ENCODE measurements around the gene TUBG1. TPM values are rescaled to one million over a fixed set of nuclear protein-coding genes. Genes with fewer than 3 reads are reported as not detected.

The TUBG1 gene
- 10 to 100 TPM; 45.3 to 54.8 TPM for total RNA-seq
- long read RNA-seq, transcript TUBG1-201 (11 exons, 1,611 nt) = major isoform, 141 of 150 reads
- long read RNA-seq, partial matches to known transcripts = 3 of 150 reads
- long read RNA-seq, other reads (novel, unspliced or antisense) = 6 of 150 reads

GRCh38 chr17:42609182-42609813 lies at the start of gene TUBG1, which contains the start of gene RETREG3:
TSS of gene TUBG1 (plus strand) at chr17:42609683. CDS start at chr17:42609738, 55 bp downstream.
TSS of gene RETREG3 (minus strand) at chr17:42609374. CDS start at chr17:42609324, 50 bp downstream.
- DNase-seq = peak; percentile 99
- peak; percentile 97 for ATAC-seq
- intact Hi-C loops (cut with DNase I) = loop anchor here in 1 of 2 donors (2.0 to 5.0 kb wide), 2 partner anchors 30 to 73 kb away; partner anchors contain the start of genes CCR10 and CNTNAP1

GRCh38 chr17:42560246-42560645 lies 49.2 kb upstream of the TUBG1 start:
- intact Hi-C loops (cut with DNase I) = no loop called here
- no peak for DNase-seq
- ATAC-seq = no peak

DNA sequence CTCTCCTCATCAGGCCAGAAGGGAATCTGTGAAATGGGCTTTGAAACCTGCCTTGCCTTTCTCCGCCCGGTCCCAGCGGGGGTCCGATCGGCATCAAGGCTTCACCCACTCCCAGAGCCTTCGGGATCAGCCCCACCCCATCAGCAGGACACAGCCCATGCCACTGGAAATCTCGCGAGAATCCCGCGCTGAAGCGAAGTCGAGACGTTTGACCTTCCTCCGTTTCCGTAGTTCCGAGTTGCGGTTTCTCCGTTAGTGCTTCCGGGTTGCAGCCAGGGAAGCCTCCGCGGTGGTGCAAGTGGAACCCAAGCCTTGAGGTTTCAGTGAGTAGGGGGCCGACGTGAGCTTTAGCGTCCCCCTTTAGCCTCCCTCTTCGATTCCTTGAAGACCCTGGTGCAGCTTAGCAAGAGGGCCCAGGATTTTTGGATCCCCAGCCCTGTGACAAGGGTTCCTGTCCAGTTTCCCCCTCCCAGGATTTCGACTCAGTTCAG lies 47.5 kb upstream of the TUBG1 start, which contains the start of gene COASY:
COASY (plus strand) TSS at position 252 of the 491 bp plus-strand sequence. CDS start 475 bp downstream, outside the sequence.
- DNase-seq (peak; percentile 97), ATAC-seq (peak; percentile 81 to 84)
- intact Hi-C loops (cut with DNase I) = no loop called here

- no peak for DNase-seq
- intact Hi-C loops (cut with DNase I) = no loop called here
- peak in 1 of 2 donors; percentile 1 for ATAC-seq
Measured at GRCh38 chr17:42562388-42563142, 46.9 kb upstream of the TUBG1 start.

DNA sequence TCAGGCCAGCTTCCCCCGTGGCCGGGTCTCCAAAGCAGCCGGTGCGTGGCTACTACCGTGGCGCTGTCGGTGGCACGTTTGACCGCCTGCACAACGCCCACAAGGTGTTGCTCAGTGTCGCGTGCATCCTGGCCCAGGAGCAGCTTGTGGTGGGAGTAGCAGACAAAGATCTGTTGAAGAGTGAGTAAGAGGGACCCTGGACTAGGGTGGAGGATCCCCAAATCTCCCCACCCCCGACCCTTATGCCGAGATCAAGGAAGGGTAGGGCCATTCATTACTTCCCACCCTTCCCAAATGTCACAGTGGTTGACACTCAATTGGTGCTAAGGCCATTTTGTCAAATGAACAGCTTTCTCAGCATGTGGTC lies 46.4 kb upstream of the TUBG1 start:
- intact Hi-C loops (cut with DNase I) = no loop called here
- ATAC-seq = no peak
- no peak for DNase-seq

- DNase-seq (no peak), ATAC-seq (no peak)
- intact Hi-C loops (cut with DNase I) = no loop called here
Measured at GRCh38 chr17:42563543-42563942, 45.9 kb upstream of the TUBG1 start.

DNA sequence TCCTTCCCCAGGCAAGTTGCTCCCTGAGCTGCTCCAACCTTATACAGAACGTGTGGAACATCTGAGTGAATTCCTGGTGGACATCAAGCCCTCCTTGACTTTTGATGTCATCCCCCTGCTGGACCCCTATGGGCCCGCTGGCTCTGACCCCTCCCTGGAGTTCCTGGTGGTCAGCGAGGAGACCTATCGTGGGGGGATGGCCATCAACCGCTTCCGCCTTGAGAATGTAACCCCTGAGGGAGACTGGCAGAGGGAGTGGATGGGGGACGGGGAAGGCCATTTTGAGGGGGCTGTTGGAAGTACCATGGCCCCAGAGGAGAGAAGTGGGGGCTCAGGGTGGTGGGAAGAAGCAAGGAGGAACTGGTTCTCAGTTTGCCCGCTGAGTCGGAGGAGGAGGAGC lies 45.5 kb upstream of the TUBG1 start:
- no peak for DNase-seq
- intact Hi-C loops (cut with DNase I) = no loop called here
- no peak for ATAC-seq

GRCh38 chr17:42564815-42565522 lies 44.5 kb upstream of the TUBG1 start:
- ATAC-seq (no peak), DNase-seq (no peak)
- intact Hi-C loops (cut with DNase I) = no loop called here

DNA sequence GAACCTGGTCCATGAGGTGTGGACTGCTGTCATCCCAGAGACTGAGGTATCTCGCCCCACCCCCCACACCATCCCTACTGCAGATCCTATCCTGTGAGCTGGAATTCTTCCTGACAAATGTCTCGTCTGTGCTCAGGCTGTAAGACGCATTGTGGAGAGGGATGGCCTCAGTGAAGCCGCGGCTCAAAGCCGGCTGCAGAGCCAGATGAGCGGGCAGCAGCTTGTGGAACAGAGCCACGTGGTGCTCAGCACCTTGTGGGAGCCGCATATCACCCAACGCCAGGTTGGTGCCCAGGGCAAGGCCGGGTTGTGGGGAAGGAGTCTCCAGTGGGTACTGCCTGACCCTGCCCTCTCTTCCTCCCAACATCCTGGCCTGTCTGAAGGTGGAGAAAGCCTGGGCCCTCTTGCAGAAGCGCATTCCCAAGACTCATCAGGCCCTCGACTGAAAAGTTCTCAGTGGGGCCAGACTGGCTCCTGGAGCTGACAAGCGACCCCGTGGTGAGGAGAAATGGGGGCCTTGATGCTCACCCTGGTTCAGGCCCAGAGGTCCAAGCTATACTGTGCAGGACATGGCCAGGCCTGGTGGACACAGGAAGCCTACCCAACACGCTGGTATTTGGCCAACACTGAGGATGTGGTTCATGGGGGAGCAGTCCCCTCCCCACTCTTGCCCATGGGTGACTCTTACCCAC lies 43.8 kb upstream of the TUBG1 start:
- DNase-seq = no peak
- intact Hi-C loops (cut with DNase I) = no loop called here
- no peak for ATAC-seq

DNA sequence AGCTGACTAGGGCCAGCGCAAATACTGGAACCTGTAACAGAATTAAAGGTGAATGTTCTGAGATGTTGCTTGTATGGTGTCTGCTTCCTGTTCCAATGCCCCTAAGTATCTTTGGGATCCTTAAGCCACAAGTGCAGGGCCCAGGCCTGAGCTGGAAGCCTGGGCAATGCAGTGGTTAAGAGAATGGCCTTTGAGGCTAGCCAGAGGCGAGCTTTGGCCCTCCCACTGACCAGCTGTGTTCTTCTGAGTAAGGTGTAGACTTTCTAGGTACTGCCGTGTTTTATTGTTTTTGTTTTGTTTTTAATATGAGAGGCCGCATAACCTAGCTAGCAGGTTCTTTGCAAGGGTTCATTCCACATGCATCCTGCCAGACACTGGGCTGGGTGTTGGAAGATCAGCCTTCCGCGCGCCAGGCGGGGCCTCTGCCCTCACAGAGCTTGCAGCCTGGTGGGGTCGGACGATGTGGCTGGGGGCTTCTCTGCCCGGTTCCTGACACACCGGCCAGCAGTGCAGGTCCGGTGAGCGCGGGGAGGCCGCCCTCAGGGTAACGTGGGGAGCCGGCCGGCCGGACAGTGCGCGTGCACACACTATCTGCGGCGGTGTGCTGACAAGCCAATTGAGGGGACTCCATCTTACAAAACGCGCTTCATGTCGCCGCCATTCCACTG lies 43.1 kb upstream of the TUBG1 start:
- no peak for DNase-seq
- intact Hi-C loops (cut with DNase I) = no loop called here
- no peak for ATAC-seq

GRCh38 chr17:42566883-42567573 lies 42.5 kb upstream of the TUBG1 start, which contains the start of gene MLX:
TSS of gene MLX (plus strand) at chr17:42567100. CDS start at chr17:42567125, 25 bp downstream.
- ATAC-seq (peak; percentile 87 to 91), DNase-seq (peak; percentile 98)
- intact Hi-C loops (cut with DNase I) = no loop called here

GRCh38 chr17:42568341-42569111 lies 41.0 kb upstream of the TUBG1 start:
- DNase-seq = no peak
- ATAC-seq = no peak
- intact Hi-C loops (cut with DNase I) = no loop called here

GRCh38 chr17:42571435-42572225 lies 37.9 kb upstream of the TUBG1 start:
- DNase-seq = no peak
- intact Hi-C loops (cut with DNase I) = loop anchor here in 1 of 2 donors (10.0 kb wide), 1 partner anchor 103 kb away; the partner anchor contains the start of gene PLEKHH3
- ATAC-seq = no peak

- no peak for DNase-seq
- no peak for ATAC-seq
- intact Hi-C loops (cut with DNase I) = loop anchor here in 1 of 2 donors (10.0 kb wide), 1 partner anchor 102 kb away; the partner anchor contains the start of gene PLEKHH3
Measured at GRCh38 chr17:42573095-42573494, 36.4 kb upstream of the TUBG1 start.

- no peak for DNase-seq
- intact Hi-C loops (cut with DNase I) = loop anchor here in 1 of 2 donors (10.0 kb wide), 1 partner anchor 100 kb away; the partner anchor contains the start of gene PLEKHH3
- ATAC-seq = no peak
Measured at GRCh38 chr17:42574463-42574862, 35.0 kb upstream of the TUBG1 start.

DNA sequence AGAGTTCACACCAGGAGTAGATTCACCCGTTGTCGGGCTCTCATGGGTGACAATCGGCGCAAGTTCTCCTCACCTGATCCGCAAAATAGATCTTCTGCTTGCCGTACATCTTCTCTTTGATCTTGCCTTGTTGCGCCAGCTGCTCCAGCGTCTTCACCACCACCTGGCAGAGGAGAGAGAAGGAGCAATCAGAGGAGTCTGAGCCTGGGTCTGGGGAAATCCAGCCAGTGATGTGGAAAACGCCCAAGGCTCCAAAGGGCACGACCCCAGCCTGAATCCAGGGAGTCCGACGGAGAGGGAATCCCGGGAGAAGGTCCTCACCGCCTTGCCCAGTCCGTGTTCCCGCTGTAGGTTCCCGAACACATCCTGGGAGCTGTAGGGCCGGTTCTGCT lies 32.3 kb upstream of the TUBG1 start:
- intact Hi-C loops (cut with DNase I) = loop anchor here (5.0 to 10.0 kb wide), 2 partner anchors 98 to 185 kb away; partner anchors contain the start of genes PLEKHH3 (in 1 of the 2) and RAMP2 (in 1 of the 2)
- DNase-seq = no peak

More for the DNA sequence above, 32.3 kb upstream of the TUBG1 start:
- no peak for ATAC-seq
